Right lobe of liver (tissue), 4 donors: ENCODE measurements around the gene DCTN4.

ENCODE experiments used
- POLR2A ChIP-seq: fragments of 450-650 bp; IDR thresholded peaks from one replicate; pipeline ENCODE4 v1.6.1; 2017; ENCODE audit warnings: antibody characterized with exemption, mild to moderate bottlenecking
- TF ChIP-seq, protein P1 (sequence below), 4 donors: fragments of 200-600 bp in 3 of 4; fragments of 450-650 bp in 1 of 4; IDR thresholded peaks; one replicate each; pipeline versions ENCODE4 v1.5.1 to v1.8.0; 2016 to 2022; ENCODE audit warnings: antibody characterized with exemption in 4 of 4, mild to moderate bottlenecking in 2 of 4
- donor health status: DM: no; HTN: no; CAD: no.
- donor health status: DM: no; HTN: no; CAD: no.
- donor health status: DM: no; HTN: yes; CAD: no.

DNA sequence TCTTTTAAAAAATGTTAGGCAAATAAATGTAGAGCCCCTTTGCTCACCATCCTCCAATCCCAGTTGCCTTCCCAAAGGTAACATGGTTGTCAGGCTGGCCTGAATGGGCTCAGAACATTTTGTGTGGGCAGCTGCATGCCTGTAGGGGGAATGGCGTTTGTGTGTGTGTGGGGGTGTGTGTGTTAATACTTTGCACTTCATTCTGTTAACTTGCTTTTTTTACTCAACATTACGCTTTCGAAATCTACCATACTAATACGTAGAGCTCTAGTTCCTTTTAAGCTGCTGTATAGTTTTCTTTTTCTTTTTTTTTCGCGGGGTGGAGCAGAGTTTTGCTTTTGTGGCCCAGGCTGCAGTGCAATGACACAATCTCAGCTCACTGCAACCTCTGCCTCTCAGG, 83.7 kb downstream of the DCTN4 start:
- TF ChIP-seq, protein P1, sequence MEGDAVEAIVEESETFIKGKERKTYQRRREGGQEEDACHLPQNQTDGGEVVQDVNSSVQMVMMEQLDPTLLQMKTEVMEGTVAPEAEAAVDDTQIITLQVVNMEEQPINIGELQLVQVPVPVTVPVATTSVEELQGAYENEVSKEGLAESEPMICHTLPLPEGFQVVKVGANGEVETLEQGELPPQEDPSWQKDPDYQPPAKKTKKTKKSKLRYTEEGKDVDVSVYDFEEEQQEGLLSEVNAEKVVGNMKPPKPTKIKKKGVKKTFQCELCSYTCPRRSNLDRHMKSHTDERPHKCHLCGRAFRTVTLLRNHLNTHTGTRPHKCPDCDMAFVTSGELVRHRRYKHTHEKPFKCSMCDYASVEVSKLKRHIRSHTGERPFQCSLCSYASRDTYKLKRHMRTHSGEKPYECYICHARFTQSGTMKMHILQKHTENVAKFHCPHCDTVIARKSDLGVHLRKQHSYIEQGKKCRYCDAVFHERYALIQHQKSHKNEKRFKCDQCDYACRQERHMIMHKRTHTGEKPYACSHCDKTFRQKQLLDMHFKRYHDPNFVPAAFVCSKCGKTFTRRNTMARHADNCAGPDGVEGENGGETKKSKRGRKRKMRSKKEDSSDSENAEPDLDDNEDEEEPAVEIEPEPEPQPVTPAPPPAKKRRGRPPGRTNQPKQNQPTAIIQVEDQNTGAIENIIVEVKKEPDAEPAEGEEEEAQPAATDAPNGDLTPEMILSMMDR (IDR thresholded peaks at IDR 0.05), result no peak
- TF ChIP-seq POLR2A, result no peak
